HAP-1 (cell line): ENCODE results near the gene KRCC1.

Experiments used
- DNase-seq, 2 experiments: peaks; one replicate each; pipeline ENCODE4 v3.0.0-alpha.2; 2016 to 2020; ENCODE audit warnings: low spot score in 2 of 2
- H3K27me3 ChIP-seq: fragments of 250-450 bp; sonication (Bioruptor Pico); 2 replicates; pipeline ENCODE4 v1.5.1; 2020; ENCODE audit warnings: low read depth, mild to moderate bottlenecking, moderate library complexity
- H3K36me3 ChIP-seq: fragments of 250-450 bp; sonication (Bioruptor Pico); replicated peaks from 2 replicates; pipeline ENCODE4 v1.5.1; 2020; ENCODE audit warnings: mild to moderate bottlenecking
- H3K4me1 ChIP-seq: fragments of 250-450 bp; sonication (Bioruptor Pico); 2 replicates; pipeline ENCODE4 v1.5.1; 2020; ENCODE audit warnings: mild to moderate bottlenecking
- H3K4me3 ChIP-seq: fragments of 250-450 bp; sonication (Bioruptor Pico); 2 replicates; pipeline ENCODE4 v1.5.1; 2020; ENCODE audit warnings: mild to moderate bottlenecking, moderate library complexity
- H3K9me3 ChIP-seq: fragments of 250-450 bp; sonication (Bioruptor Pico); 2 replicates; pipeline ENCODE4 v1.5.1; 2020; ENCODE audit warnings: mild to moderate bottlenecking, moderate library complexity
- in situ Hi-C: fragments of 300-500 bp; cut with MboI; formaldehyde crosslinking; loops from 3 replicates; pipeline ENCODE4 v1.14.3; 2020; ENCODE audit warnings: low sequenced_read_pairs, inconsistent platforms, mixed read lengths

KRCC1 gene

GRCh38 chr2:88068044-88068443 is 12.5 kb upstream of the KRCC1 start:
- no peaks in the 10 kb centered on the region for H3K36me3 ChIP-seq
- H3K4me1 ChIP-seq = no peaks in the 10 kb centered on the region
- no peaks in the 10 kb centered on the region for H3K27me3 ChIP-seq
- H3K4me3 ChIP-seq = no peak overlapping the region
- no peaks in the 10 kb centered on the region for H3K9me3 ChIP-seq
- in situ Hi-C loops = loop anchor here (25.0 kb wide), 1 partner anchor 394 kb away; the partner anchor contains the start of gene FOXI3
- no peak for DNase-seq

- Histone ChIP-seq H3K4me1 (no peaks in the 10 kb centered on the region), H3K4me3 (no peak within 1 kb of the TSS), H3K36me3 (no peaks in the 10 kb centered on the region), H3K27me3 (no peaks in the 10 kb centered on the region), H3K9me3 (no peaks in the 10 kb centered on the region)
- in situ Hi-C loops = loop anchor here (25.0 kb wide), 1 partner anchor 395 kb away; the partner anchor contains the start of gene FOXI3
- DNase-seq = no peak
Observed at GRCh38 chr2:88067598-88067997, 12.0 kb upstream of the KRCC1 start, which contains the start of gene SMYD1. SMYD1 (plus strand) TSS chr2:88067825; CDS start chr2:88067865, 40 bp downstream.

- H3K27me3 ChIP-seq = no peaks in the 10 kb centered on the region
- no peaks in the 10 kb centered on the region for H3K36me3 ChIP-seq
- no peak overlapping the region for H3K4me3 ChIP-seq
- in situ Hi-C loops = loop anchor here (25.0 kb wide), 1 partner anchor 395 kb away; the partner anchor contains the start of gene FOXI3
- no peaks in the 10 kb centered on the region for H3K4me1 ChIP-seq
- no peaks in the 10 kb centered on the region for H3K9me3 ChIP-seq
- no peak for DNase-seq
Observed at GRCh38 chr2:88067189-88067588, 11.6 kb upstream of the KRCC1 start.

GRCh38 chr2:88066543-88066942 is 11.0 kb upstream of the KRCC1 start:
- H3K36me3 ChIP-seq = no peaks in the 10 kb centered on the region
- H3K4me3 ChIP-seq = no peak overlapping the region
- no peak for DNase-seq
- H3K4me1 ChIP-seq = no peaks in the 10 kb centered on the region
- in situ Hi-C loops = loop anchor here (25.0 kb wide), 1 partner anchor 396 kb away; the partner anchor contains the start of gene FOXI3
- no peaks in the 10 kb centered on the region for H3K27me3 ChIP-seq
- H3K9me3 ChIP-seq = no peaks in the 10 kb centered on the region

- H3K4me3 ChIP-seq = no peak overlapping the region
- H3K27me3 ChIP-seq = no peaks in the 10 kb centered on the region
- peaks cover 2% of the 10 kb centered on the region for H3K4me1 ChIP-seq
- in situ Hi-C loops = loop anchor here (25.0 kb wide), 1 partner anchor 401 kb away; the partner anchor contains the start of gene FOXI3
- no peak for DNase-seq
- no peaks in the 10 kb centered on the region for H3K9me3 ChIP-seq
- no peaks in the 10 kb centered on the region for H3K36me3 ChIP-seq
Observed at GRCh38 chr2:88061295-88061694, 5.7 kb upstream of the KRCC1 start.

- no peaks in the 10 kb centered on the region for H3K9me3 ChIP-seq
- H3K36me3 ChIP-seq = no peaks in the 10 kb centered on the region
- peaks cover 6% of the 10 kb centered on the region for H3K4me1 ChIP-seq
- in situ Hi-C loops = loop anchor here (25.0 kb wide), 1 partner anchor 401 kb away; the partner anchor contains the start of gene FOXI3
- H3K4me3 ChIP-seq = no peak overlapping the region
- no peak for DNase-seq
- H3K27me3 ChIP-seq = no peaks in the 10 kb centered on the region
Observed at GRCh38 chr2:88060907-88061275, 5.3 kb upstream of the KRCC1 start.

GRCh38 chr2:88059979-88060906 is 4.7 kb upstream of the KRCC1 start:
- Histone ChIP-seq H3K36me3 (0 out of 2 replicates have a peak, but pooled peaks cover under 1% of the 10 kb centered on the region), H3K27me3 (no peaks in the 10 kb centered on the region), H3K4me3 (no peak overlapping the region), H3K9me3 (no peaks in the 10 kb centered on the region), H3K4me1 (peaks cover 7% of the 10 kb centered on the region)
- in situ Hi-C loops = loop anchor here (25.0 kb wide), 1 partner anchor 402 kb away; the partner anchor contains the start of gene FOXI3
- peak in 1 of 2 experiments; percentile 66 for DNase-seq

GRCh38 chr2:88058191-88058590 is 2.6 kb upstream of the KRCC1 start:
- Histone ChIP-seq H3K4me1 (peaks cover 13% of the 10 kb centered on the region), H3K36me3 (0 out of 2 replicates have a peak, but pooled peaks cover 2% of the 10 kb centered on the region), H3K27me3 (no peaks in the 10 kb centered on the region), H3K9me3 (no peaks in the 10 kb centered on the region), H3K4me3 (no peak overlapping the region)
- DNase-seq = no peak
- in situ Hi-C loops = loop anchor here (25.0 kb wide), 1 partner anchor 404 kb away; the partner anchor contains the start of gene FOXI3

GRCh38 chr2:88057437-88057844 is 1.9 kb upstream of the KRCC1 start:
- in situ Hi-C loops = loop anchor here (25.0 kb wide), 1 partner anchor 405 kb away; the partner anchor contains the start of gene FOXI3
- Histone ChIP-seq H3K4me1 (peaks cover 13% of the 10 kb centered on the region), H3K4me3 (no peak overlapping the region), H3K36me3 (0 out of 2 replicates have a peak, but pooled peaks cover 2% of the 10 kb centered on the region), H3K27me3 (no peaks in the 10 kb centered on the region), H3K9me3 (no peaks in the 10 kb centered on the region)
- no peak for DNase-seq

- H3K36me3 ChIP-seq = 0 out of 2 replicates have a peak, but pooled peaks cover 2% of the 10 kb centered on the region
- H3K9me3 ChIP-seq = no peaks in the 10 kb centered on the region
- in situ Hi-C loops = loop anchor here (25.0 kb wide), 1 partner anchor 407 kb away; the partner anchor contains the start of gene FOXI3
- H3K4me3 ChIP-seq = peak overlapping the region; percentile 84
- H3K4me1 ChIP-seq = peaks cover 13% of the 10 kb centered on the region
- H3K27me3 ChIP-seq = no peaks in the 10 kb centered on the region
- DNase-seq = peak in 1 of 2 experiments; percentile 17
Observed at GRCh38 chr2:88054782-88055370, 707 bp downstream of the KRCC1 start.

- H3K4me1 ChIP-seq = peaks cover 13% of the 10 kb centered on the region
Observed at GRCh38 chr2:88053934-88054781, 1.4 kb downstream of the KRCC1 start.

GRCh38 chr2:88053296-88053695 is 2.3 kb downstream of the KRCC1 start:
- Histone ChIP-seq H3K27me3 (no peaks in the 10 kb centered on the region), H3K9me3 (no peaks in the 10 kb centered on the region), H3K4me1 (peaks cover 13% of the 10 kb centered on the region), H3K36me3 (0 out of 2 replicates have a peak, but pooled peaks cover 2% of the 10 kb centered on the region), H3K4me3 (no peak overlapping the region)
- in situ Hi-C loops = loop anchor here (25.0 kb wide), 1 partner anchor 409 kb away; the partner anchor contains the start of gene FOXI3
- DNase-seq = no peak

More at GRCh38 chr2:88053934-88054781, 1.4 kb downstream of the KRCC1 start:
- Histone ChIP-seq H3K36me3 (0 out of 2 replicates have a peak, but pooled peaks cover 2% of the 10 kb centered on the region), H3K9me3 (no peaks in the 10 kb centered on the region), H3K27me3 (no peaks in the 10 kb centered on the region), H3K4me3 (peak overlapping the region; percentile 84)
- no peak for DNase-seq
- in situ Hi-C loops = loop anchor here (25.0 kb wide), 1 partner anchor 408 kb away; the partner anchor contains the start of gene FOXI3
